A673 (cell line): ENCODE measurements around the gene LDB2.

ENCODE experiments used
- CTCF ChIP-seq: fragments of 300-800, 200-600 bp; sonication (generic); conservative IDR thresholded peaks from 2 replicates; pipeline ENCODE4 v1.5.1; 2017; ENCODE audit warnings: low read depth, mild to moderate bottlenecking, antibody characterized with exemption, low read length, moderate library complexity, mixed read lengths
- EZH2 ChIP-seq: fragments of 200-600 bp; sonication (generic); IDR thresholded peaks from 2 replicates; pipeline ENCODE4 v1.6.1; 2017; ENCODE audit warnings: borderline replicate concordance, low read depth, mild to moderate bottlenecking, mixed read lengths, antibody characterized with exemption, low read length; ENCODE audit not compliant: poor library complexity, severe bottlenecking

GRCh38 chr4:16846540-16847117 lies 51.8 kb downstream of the LDB2 start:
- TF ChIP-seq CTCF (no peak), EZH2 (no peak)
